Natural killer cell treated with Interleukin-12 subunit alpha and Interleukin-12 subunit beta and Interleukin-15 and Interleukin-18, amount 100 ng/mL, for 72 hours (primary cell): ENCODE data around the gene LMAN2L. TPM values are rescaled to one million over a fixed set of nuclear protein-coding genes. Genes with fewer than 3 reads are reported as not detected.
A peak's percentile ranks its signal among the peaks of the same experiment; 100 is the strongest.

Experiments used
- ATAC-seq, 2 donors: fragments of 150-1000 bp; cut with Tn5 transposase in 1 of 2; sonication (Bioruptor Pico), chemical (Tn5 transposase) in 1 of 2; 2 replicates each; pipeline ENCODE4 v1.10.0; 2021
- DNase-seq: peaks from one replicate; pipeline ENCODE4 v3.0.0; 2022; ENCODE audit warnings: low spot score
- H3K27ac Mint-ChIP-seq, 2 donors: 1 replicate in 1 of 2; 2 replicates in 1 of 2; pipeline ENCODE4 v1.8.0; 2022; ENCODE audit warnings: mixed read lengths in 2 of 2, mild to moderate bottlenecking in 1 of 2, moderate library complexity in 1 of 2
- H3K27me3 Mint-ChIP-seq, 2 donors: 1 replicate in 1 of 2; 2 replicates in 1 of 2; pipeline ENCODE4 v1.8.0; 2022; ENCODE audit warnings: mixed read lengths in 2 of 2
- H3K36me3 Mint-ChIP-seq: one replicate; pipeline ENCODE4 v1.8.0; 2022; ENCODE audit warnings: mixed read lengths
- H3K4me1 Mint-ChIP-seq, 2 donors: 1 replicate in 1 of 2; 2 replicates in 1 of 2; pipeline ENCODE4 v1.8.0; 2022; ENCODE audit warnings: low read depth in 2 of 2, mixed read lengths in 2 of 2, mild to moderate bottlenecking in 1 of 2
- H3K4me3 Mint-ChIP-seq: one replicate; pipeline ENCODE4 v1.8.0; 2022; ENCODE audit warnings: mixed read lengths
- H3K9me3 Mint-ChIP-seq: 2 replicates; pipeline ENCODE4 v1.8.0; 2022; ENCODE audit warnings: mixed read lengths
- total RNA-seq, 2 donors: library from RNA; stranded (reverse); gene quantifications; one replicate each; pipeline ENCODE4 v1.2.3, GENCODE V29; 2022

LMAN2L gene
- total RNA-seq, 2 donors from 2014 or later: 7.5 to 8.3 TPM

GRCh38 chr2:96753661-96754282 is 13.9 kb upstream of the LMAN2L start:
- no peak overlapping the region for H3K27ac Mint-ChIP-seq
- H3K4me1 Mint-ChIP-seq: no peaks in the 10 kb centered on the region
- DNase-seq (no peak), ATAC-seq (no peak)
- H3K9me3 Mint-ChIP-seq: no peaks in the 10 kb centered on the region
- no peak overlapping the region for H3K4me3 Mint-ChIP-seq
- H3K36me3 Mint-ChIP-seq: no peaks in the 10 kb centered on the region
- H3K27me3 Mint-ChIP-seq: no peaks in the 10 kb centered on the region

- Mint-ChIP-seq H3K4me1 (no peaks in the 10 kb centered on the region), H3K36me3 (no peaks in the 10 kb centered on the region)
Observed at GRCh38 chr2:96751800-96752199, 11.9 kb upstream of the LMAN2L start.

GRCh38 chr2:96747061-96747617 is 7.3 kb upstream of the LMAN2L start:
- no peak overlapping the region for H3K27ac Mint-ChIP-seq
- H3K4me1 Mint-ChIP-seq: no peaks in the 10 kb centered on the region
- no peak for ATAC-seq
- H3K4me3 Mint-ChIP-seq: no peak overlapping the region
- H3K36me3 Mint-ChIP-seq: no peaks in the 10 kb centered on the region
- peaks cover 0 to 2% of the 10 kb centered on the region in 2 donors for H3K27me3 Mint-ChIP-seq
- no peak for DNase-seq
- H3K9me3 Mint-ChIP-seq: no peaks in the 10 kb centered on the region

More at GRCh38 chr2:96751800-96752199, 11.9 kb upstream of the LMAN2L start:
- no peak overlapping the region for H3K27ac Mint-ChIP-seq
- no peaks in the 10 kb centered on the region for H3K27me3 Mint-ChIP-seq
- no peaks in the 10 kb centered on the region for H3K9me3 Mint-ChIP-seq
- ATAC-seq (no peak), DNase-seq (no peak)
- no peak overlapping the region for H3K4me3 Mint-ChIP-seq

GRCh38 chr2:96739076-96739632 is 710 bp downstream of the LMAN2L start:
- no peaks in the 10 kb centered on the region for H3K9me3 Mint-ChIP-seq
- H3K36me3 Mint-ChIP-seq: peaks cover 7% of the 10 kb centered on the region
- DNase-seq (no peak), ATAC-seq (no peak)
- peaks cover 25 to 28% of the 10 kb centered on the region in 2 donors for H3K4me1 Mint-ChIP-seq
- H3K27me3 Mint-ChIP-seq: no peaks in the 10 kb centered on the region
- peak overlapping the region; percentile 98 for H3K4me3 Mint-ChIP-seq
- peak overlapping the region; percentile 87 to 97 for H3K27ac Mint-ChIP-seq

GRCh38 chr2:96737831-96738230 is 2.0 kb downstream of the LMAN2L start:
- H3K27ac Mint-ChIP-seq: no peak overlapping the region

GRCh38 chr2:96737251-96737650 is 2.6 kb downstream of the LMAN2L start:
- ATAC-seq (no peak), DNase-seq (no peak)
- Mint-ChIP-seq H3K36me3 (peaks cover 18% of the 10 kb centered on the region), H3K4me3 (no peak overlapping the region), H3K27me3 (no peaks in the 10 kb centered on the region), H3K27ac (no peak overlapping the region), H3K9me3 (no peaks in the 10 kb centered on the region), H3K4me1 (peaks cover 25 to 28% of the 10 kb centered on the region in 2 donors)

More at GRCh38 chr2:96737831-96738230, 2.0 kb downstream of the LMAN2L start:
- Mint-ChIP-seq H3K27me3 (no peaks in the 10 kb centered on the region), H3K9me3 (no peaks in the 10 kb centered on the region), H3K4me3 (peak overlapping the region; percentile 17), H3K4me1 (peaks cover 25 to 28% of the 10 kb centered on the region in 2 donors), H3K36me3 (peaks cover 18% of the 10 kb centered on the region)
- ATAC-seq: no peak
- DNase-seq: no peak

GRCh38 chr2:96734880-96735583 is 4.8 kb downstream of the LMAN2L start:
- no peak for DNase-seq
- H3K27me3 Mint-ChIP-seq: no peaks in the 10 kb centered on the region
- no peak for ATAC-seq
- no peak overlapping the region for H3K27ac Mint-ChIP-seq
- no peak overlapping the region for H3K4me3 Mint-ChIP-seq
- no peaks in the 10 kb centered on the region for H3K9me3 Mint-ChIP-seq
- H3K36me3 Mint-ChIP-seq: peaks cover 22% of the 10 kb centered on the region
- peaks cover 17 to 23% of the 10 kb centered on the region in 2 donors for H3K4me1 Mint-ChIP-seq

- ATAC-seq (no peak), DNase-seq (no peak)
- Mint-ChIP-seq H3K27ac (no peak overlapping the region), H3K36me3 (peaks cover 23% of the 10 kb centered on the region), H3K9me3 (no peaks in the 10 kb centered on the region), H3K4me1 (peaks cover 8 to 12% of the 10 kb centered on the region in 2 donors), H3K27me3 (no peaks in the 10 kb centered on the region), H3K4me3 (no peak overlapping the region)
Observed at GRCh38 chr2:96733931-96734330, 5.9 kb downstream of the LMAN2L start.

GRCh38 chr2:96730212-96730611 is 9.7 kb downstream of the LMAN2L start:
- DNase-seq: no peak
- H3K27ac Mint-ChIP-seq: no peak overlapping the region
- ATAC-seq: no peak
- H3K9me3 Mint-ChIP-seq: no peaks in the 10 kb centered on the region
- peaks cover 30% of the 10 kb centered on the region for H3K36me3 Mint-ChIP-seq
- H3K4me1 Mint-ChIP-seq: peaks cover 2 to 4% of the 10 kb centered on the region in 2 donors
- H3K27me3 Mint-ChIP-seq: no peaks in the 10 kb centered on the region
- H3K4me3 Mint-ChIP-seq: no peak overlapping the region

- H3K4me1 Mint-ChIP-seq: no peaks in the 10 kb centered on the region
- H3K9me3 Mint-ChIP-seq: no peaks in the 10 kb centered on the region
- ATAC-seq: no peak
- no peak overlapping the region for H3K27ac Mint-ChIP-seq
- H3K27me3 Mint-ChIP-seq: no peaks in the 10 kb centered on the region
- H3K4me3 Mint-ChIP-seq: no peak overlapping the region
- DNase-seq: no peak
- H3K36me3 Mint-ChIP-seq: peaks cover 27% of the 10 kb centered on the region
Observed at GRCh38 chr2:96729748-96730147, 10.1 kb downstream of the LMAN2L start.

GRCh38 chr2:96727431-96727830 is 12.4 kb downstream of the LMAN2L start:
- no peak overlapping the region for H3K27ac Mint-ChIP-seq
- ATAC-seq (no peak), DNase-seq (no peak)
- H3K9me3 Mint-ChIP-seq: no peaks in the 10 kb centered on the region
- no peaks in the 10 kb centered on the region for H3K4me1 Mint-ChIP-seq
- peaks cover 12% of the 10 kb centered on the region for H3K36me3 Mint-ChIP-seq
- no peaks in the 10 kb centered on the region for H3K27me3 Mint-ChIP-seq
- H3K4me3 Mint-ChIP-seq: no peak overlapping the region

- H3K27ac Mint-ChIP-seq: no peak overlapping the region
- no peak for DNase-seq
- H3K9me3 Mint-ChIP-seq: no peaks in the 10 kb centered on the region
- peaks cover 12% of the 10 kb centered on the region for H3K36me3 Mint-ChIP-seq
- no peaks in the 10 kb centered on the region for H3K27me3 Mint-ChIP-seq
- ATAC-seq: no peak
- no peak overlapping the region for H3K4me3 Mint-ChIP-seq
- H3K4me1 Mint-ChIP-seq: no peaks in the 10 kb centered on the region
Observed at GRCh38 chr2:96726131-96726530, 13.7 kb downstream of the LMAN2L start.

- no peaks in the 10 kb centered on the region for H3K36me3 Mint-ChIP-seq
- no peak overlapping the region for H3K27ac Mint-ChIP-seq
- H3K4me3 Mint-ChIP-seq: no peak overlapping the region
- no peaks in the 10 kb centered on the region for H3K27me3 Mint-ChIP-seq
- DNase-seq (no peak), ATAC-seq (no peak)
- H3K9me3 Mint-ChIP-seq: no peaks in the 10 kb centered on the region
- no peaks in the 10 kb centered on the region for H3K4me1 Mint-ChIP-seq
Observed at GRCh38 chr2:96716388-96716787, 23.5 kb downstream of the LMAN2L start.

- ATAC-seq: no peak
- peaks cover 5% of the 10 kb centered on the region for H3K36me3 Mint-ChIP-seq
- H3K27ac Mint-ChIP-seq: no peak overlapping the region
- no peaks in the 10 kb centered on the region for H3K9me3 Mint-ChIP-seq
- no peaks in the 10 kb centered on the region for H3K4me1 Mint-ChIP-seq
- no peaks in the 10 kb centered on the region for H3K27me3 Mint-ChIP-seq
- no peak overlapping the region for H3K4me3 Mint-ChIP-seq
- DNase-seq: no peak
Observed at GRCh38 chr2:96715658-96716057, 24.2 kb downstream of the LMAN2L start.
